GM08714 (cell line): Measurements from ENCODE around the gene IGF1R.

Source experiments
- H3K4me3 ChIP-seq: fragments of 200-500 bp; sonication (Bioruptor generic); 2 replicates; pipeline ENCODE4 v1.5.1; 2014; ENCODE audit warnings: mild to moderate bottlenecking, low read length, inconsistent platforms
- ZNF274 ChIP-seq: IDR thresholded peaks from 2 replicates; pipeline ENCODE4 v1.6.1; 2012; ENCODE audit warnings: mild to moderate bottlenecking, low read depth, low read length

IGF1R gene

GRCh38 chr15:98876451-98877369 is 228.4 kb downstream of the IGF1R start:
- H3K4me3 ChIP-seq: no peak overlapping the region
- no peak for TF ChIP-seq ZNF274

DNA sequence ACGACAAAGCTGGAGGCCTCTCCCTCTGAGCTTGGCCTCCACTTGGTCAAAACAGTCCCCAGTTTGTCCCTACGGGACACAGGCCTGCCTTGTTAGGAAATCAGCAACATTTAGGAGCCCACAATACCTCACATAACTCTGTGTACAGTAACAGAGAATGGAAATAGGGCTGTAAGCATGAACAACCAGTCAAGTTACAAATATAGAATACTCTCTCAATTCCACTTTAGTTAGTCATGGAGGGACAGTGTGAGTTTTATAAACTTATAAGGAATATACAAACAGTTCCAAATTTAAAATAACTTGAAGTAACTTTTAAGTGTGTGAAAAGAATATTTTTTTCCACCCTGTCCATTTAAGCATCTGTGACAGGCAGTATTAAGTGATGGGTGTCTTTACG is 229.8 kb downstream of the IGF1R start:
- no peak for TF ChIP-seq ZNF274
- H3K4me3 ChIP-seq: no peak overlapping the region

DNA sequence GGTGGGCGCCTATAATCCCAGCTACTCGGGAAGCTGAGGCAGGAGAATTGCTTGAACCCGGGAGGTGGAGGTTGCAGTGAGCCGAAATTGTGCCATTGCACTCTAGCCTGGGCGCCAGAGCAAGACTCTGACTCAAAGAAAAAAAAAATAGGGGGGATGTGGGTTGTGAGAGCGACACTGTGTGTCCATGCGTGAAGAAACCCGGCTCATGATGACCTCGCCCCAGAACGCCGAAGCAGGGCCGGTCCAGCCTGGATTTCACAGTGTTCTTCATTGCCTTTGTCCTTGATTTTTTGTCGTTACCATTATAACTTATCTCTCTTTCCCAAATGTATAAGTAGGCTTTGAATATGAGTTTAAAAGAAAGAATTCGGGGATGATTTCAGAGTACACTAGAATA is 230.5 kb downstream of the IGF1R start:
- H3K4me3 ChIP-seq: no peak overlapping the region
- TF ChIP-seq ZNF274: no peak

DNA sequence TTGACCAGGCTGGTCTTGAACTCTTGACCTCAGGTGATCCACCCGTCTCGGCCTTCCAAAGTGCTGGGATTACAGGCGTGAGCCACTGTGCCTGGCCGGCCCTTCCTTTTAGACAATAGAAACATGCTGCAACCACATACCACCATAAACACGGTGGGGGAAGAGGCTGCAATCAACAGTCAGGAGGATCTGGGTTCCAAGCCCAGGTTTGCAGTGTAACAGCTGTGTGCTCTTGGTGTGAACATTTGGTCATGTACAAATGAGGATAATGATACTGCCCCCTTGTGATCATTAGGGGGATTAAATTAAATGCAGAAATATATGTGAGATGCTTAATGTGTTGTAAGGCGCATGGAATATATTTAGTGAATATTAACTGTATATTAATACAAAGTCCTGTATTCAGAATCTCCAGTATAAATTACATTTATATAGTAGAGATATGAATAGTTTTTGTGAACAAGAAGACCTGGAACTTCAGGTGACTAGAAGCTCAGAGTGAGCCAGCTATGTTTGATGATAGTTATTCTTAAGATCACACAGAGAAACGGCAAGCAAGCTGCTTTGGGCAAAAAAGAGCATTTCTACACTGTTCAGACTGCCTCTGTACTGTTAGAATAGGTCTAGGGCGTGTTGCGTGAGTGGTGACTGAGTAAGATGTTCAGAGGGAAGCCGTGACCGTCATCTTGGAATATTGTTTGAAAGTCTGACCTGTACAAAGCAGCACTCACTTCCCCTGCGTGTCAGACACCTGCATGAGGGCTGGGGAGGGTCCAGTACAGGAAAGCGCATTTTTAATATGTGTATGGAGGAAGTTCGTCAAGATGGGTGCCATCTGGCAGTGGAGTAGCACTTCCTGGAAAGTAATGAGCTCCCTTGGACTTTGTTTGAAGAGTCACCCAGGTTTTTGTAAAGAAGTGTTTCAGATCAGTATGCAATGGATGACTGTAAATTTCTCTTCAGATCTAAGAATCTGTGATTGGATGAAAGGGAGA is 233.5 kb downstream of the IGF1R start:
- H3K4me3 ChIP-seq: no peak overlapping the region
- TF ChIP-seq ZNF274: no peak

DNA sequence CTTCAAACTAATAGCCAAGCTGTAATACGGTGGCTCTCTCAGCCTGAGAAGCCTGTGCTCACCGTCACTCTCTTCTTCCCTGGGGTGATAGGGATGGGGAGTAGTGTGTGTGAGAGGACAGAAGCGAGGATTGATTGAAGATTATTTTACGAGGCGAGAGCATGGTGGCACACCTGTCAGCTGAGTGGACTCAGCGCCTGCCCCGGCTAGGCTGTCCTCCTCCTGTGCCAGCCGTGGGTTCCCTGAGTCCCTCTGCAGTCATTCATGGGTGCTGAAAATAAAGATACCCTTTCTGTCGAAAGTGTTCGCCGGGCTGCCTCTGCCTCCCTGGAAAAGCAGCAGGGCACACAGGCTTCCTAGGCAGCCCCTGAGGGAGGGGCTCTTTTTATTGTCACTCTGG is 235.1 kb downstream of the IGF1R start:
- H3K4me3 ChIP-seq: no peak overlapping the region
- no peak for TF ChIP-seq ZNF274

DNA sequence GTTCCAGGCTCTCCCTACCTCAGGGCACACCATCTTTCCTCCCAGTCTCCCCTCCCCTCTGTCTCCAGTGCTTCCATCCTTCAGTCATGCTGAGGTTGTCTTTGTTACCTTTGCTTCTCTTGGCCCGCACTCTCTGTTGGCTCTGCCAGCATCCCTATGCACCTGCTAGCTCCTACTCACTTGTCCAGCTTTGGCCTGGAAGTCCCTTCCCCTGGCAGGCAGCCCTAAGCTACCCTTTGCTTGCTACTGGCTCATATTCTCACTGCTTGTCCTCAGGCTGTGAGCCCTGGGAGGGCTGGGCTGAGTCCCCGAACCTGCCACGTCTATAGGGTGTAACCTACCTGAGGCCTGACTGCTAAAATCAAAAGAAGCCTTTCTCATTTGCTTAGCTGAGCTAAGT is 236.6 kb downstream of the IGF1R start:
- H3K4me3 ChIP-seq: no peak overlapping the region
- TF ChIP-seq ZNF274: no peak

- no peak overlapping the region for H3K4me3 ChIP-seq
- no peak for TF ChIP-seq ZNF274
These were observed 239.6 kb downstream of the IGF1R start for GRCh38 chr15:98887976-98888375.

GRCh38 chr15:98888820-98889479 is 240.6 kb downstream of the IGF1R start:
- no peak for TF ChIP-seq ZNF274
- no peak overlapping the region for H3K4me3 ChIP-seq

DNA sequence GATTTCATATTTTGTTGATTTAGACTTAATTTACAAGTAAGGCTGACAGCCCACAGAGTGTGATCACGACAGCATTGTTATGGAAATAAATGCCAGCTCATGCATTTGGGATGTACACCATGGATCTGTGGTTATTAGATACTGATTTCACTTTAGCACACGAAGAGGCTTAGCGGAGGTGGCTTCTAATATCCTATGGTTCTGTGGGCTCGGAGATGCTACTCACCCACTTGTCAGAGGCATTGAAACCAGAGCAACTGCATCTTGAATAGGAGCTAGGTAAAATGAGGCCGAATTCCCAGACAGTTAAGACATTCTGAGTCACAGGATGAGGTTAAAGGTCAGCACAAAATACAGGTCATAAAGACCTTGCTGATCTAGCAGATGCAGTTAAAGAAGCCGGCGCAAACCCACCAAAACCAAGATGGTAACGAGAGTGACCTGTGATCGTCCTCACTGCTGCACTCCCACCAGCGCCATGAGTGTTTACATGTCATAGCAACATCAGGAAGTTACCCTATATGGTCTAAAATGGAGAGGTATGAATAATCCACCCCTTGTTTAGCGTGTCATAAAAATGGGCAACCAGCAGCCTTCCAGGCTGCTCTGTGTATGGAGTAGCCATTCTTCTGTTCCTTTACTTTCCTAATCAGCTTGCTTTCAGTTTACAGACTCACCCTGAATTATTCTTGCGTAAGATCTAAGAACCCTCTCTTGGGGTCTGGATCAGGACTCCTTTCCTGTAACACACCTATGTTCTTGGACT is 241.8 kb downstream of the IGF1R start:
- no peak for TF ChIP-seq ZNF274
- no peak overlapping the region for H3K4me3 ChIP-seq

DNA sequence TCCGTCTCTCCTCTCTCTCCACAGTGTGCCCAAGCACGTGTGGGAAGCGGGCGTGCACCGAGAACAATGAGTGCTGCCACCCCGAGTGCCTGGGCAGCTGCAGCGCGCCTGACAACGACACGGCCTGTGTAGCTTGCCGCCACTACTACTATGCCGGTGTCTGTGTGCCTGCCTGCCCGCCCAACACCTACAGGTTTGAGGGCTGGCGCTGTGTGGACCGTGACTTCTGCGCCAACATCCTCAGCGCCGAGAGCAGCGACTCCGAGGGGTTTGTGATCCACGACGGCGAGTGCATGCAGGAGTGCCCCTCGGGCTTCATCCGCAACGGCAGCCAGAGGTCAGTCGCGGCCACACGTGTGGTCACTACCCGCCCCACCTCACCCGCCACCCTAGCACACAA is 243.0 kb downstream of the IGF1R start:
- TF ChIP-seq ZNF274: no peak
- no peak overlapping the region for H3K4me3 ChIP-seq

- no peak for TF ChIP-seq ZNF274
- no peak overlapping the region for H3K4me3 ChIP-seq
These were observed 245.1 kb downstream of the IGF1R start for GRCh38 chr15:98893401-98893800.

GRCh38 chr15:98894312-98894711 is 246.0 kb downstream of the IGF1R start:
- H3K4me3 ChIP-seq: no peak overlapping the region
- TF ChIP-seq ZNF274: no peak

- no peak overlapping the region for H3K4me3 ChIP-seq
- no peak for TF ChIP-seq ZNF274
These were observed 247.8 kb downstream of the IGF1R start for GRCh38 chr15:98896002-98896721.
